ENCODE measurements around the gene SYS1.

The SYS1 gene

GRCh38 chr20:45346291-45346718 is 16.7 kb upstream of the SYS1 start:
- no peak for TF ChIP-seq CTCF (conservative IDR thresholded peaks at IDR 0.05; ENCODE audit: low read length)
- no peak for TF ChIP-seq EZH2phosphoT487 (IDR thresholded peaks at IDR 0.05; ENCODE audit: borderline replicate concordance)
- no peak overlapping the region for H2AFZ ChIP-seq (ENCODE audit: low read length)
- no peaks in the 10 kb centered on the region for H3K36me3 ChIP-seq (ENCODE audit: insufficient read depth, low read length)
- H3K9ac ChIP-seq (ENCODE audit: low read depth, low read length, poor library complexity, severe bottlenecking) = peak overlapping the region; percentile 12
- peak overlapping the region; percentile 57 for H3K4me2 ChIP-seq (ENCODE audit: low read depth, low read length, poor library complexity, severe bottlenecking)
- H3K4me3 ChIP-seq (ENCODE audit: low read length, poor library complexity, severe bottlenecking) = peak overlapping the region; percentile 1
- H3K9me3 ChIP-seq (ENCODE audit: insufficient read depth, low read depth, low read length) = no peaks in the 10 kb centered on the region
- H4K20me1 ChIP-seq (ENCODE audit: insufficient read depth, low read length, poor library complexity, severe bottlenecking) = no peaks in the 10 kb centered on the region
- no peaks in the 10 kb centered on the region for H3K9me2 ChIP-seq (replicated peaks; ENCODE audit: low read depth, low read length)
- H3K4me1 ChIP-seq (ENCODE audit: insufficient read depth, low read length, poor library complexity, severe bottlenecking) = peaks cover 38% of the 10 kb centered on the region
- H3K79me2 ChIP-seq (ENCODE audit: insufficient read depth, low read length) = no peaks in the 10 kb centered on the region
- H3F3A ChIP-seq (ENCODE audit: low read depth) = no peaks in the 10 kb centered on the region
- no peaks in the 10 kb centered on the region for H3K27me3 ChIP-seq (ENCODE audit: insufficient read depth, low read length, poor library complexity, severe bottlenecking)

- H3K9me2 ChIP-seq (replicated peaks; ENCODE audit: low read depth, low read length) = no peaks in the 10 kb centered on the region
- H3K4me2 ChIP-seq (ENCODE audit: low read depth, low read length, poor library complexity, severe bottlenecking) = peak overlapping the region; percentile 57
- TF ChIP-seq CTCF (conservative IDR thresholded peaks at IDR 0.05; ENCODE audit: low read length) (no peak), EZH2phosphoT487 (IDR thresholded peaks at IDR 0.05; ENCODE audit: borderline replicate concordance) (no peak)
- no peaks in the 10 kb centered on the region for H3K27me3 ChIP-seq (ENCODE audit: insufficient read depth, low read length, poor library complexity, severe bottlenecking)
- no peaks in the 10 kb centered on the region for H3K79me2 ChIP-seq (ENCODE audit: insufficient read depth, low read length)
- no peak overlapping the region for H3K9ac ChIP-seq (ENCODE audit: low read depth, low read length, poor library complexity, severe bottlenecking)
- H3K36me3 ChIP-seq (ENCODE audit: insufficient read depth, low read length) = no peaks in the 10 kb centered on the region
- H3K9me3 ChIP-seq (ENCODE audit: insufficient read depth, low read depth, low read length) = no peaks in the 10 kb centered on the region
- H3K4me3 ChIP-seq (ENCODE audit: low read length, poor library complexity, severe bottlenecking) = no peak overlapping the region
- H3K4me1 ChIP-seq (ENCODE audit: insufficient read depth, low read length, poor library complexity, severe bottlenecking) = peaks cover 34% of the 10 kb centered on the region
- H4K20me1 ChIP-seq (ENCODE audit: insufficient read depth, low read length, poor library complexity, severe bottlenecking) = no peaks in the 10 kb centered on the region
- H2AFZ ChIP-seq (ENCODE audit: low read length) = no peak overlapping the region
- no peaks in the 10 kb centered on the region for H3F3A ChIP-seq (ENCODE audit: low read depth)
Observed at GRCh38 chr20:45346851-45347250, 16.1 kb upstream of the SYS1 start.

GRCh38 chr20:45347297-45347935 is 15.5 kb upstream of the SYS1 start:
- no peaks in the 10 kb centered on the region for H3K36me3 ChIP-seq (ENCODE audit: insufficient read depth, low read length)
- H3K4me2 ChIP-seq (ENCODE audit: low read depth, low read length, poor library complexity, severe bottlenecking) = no peak overlapping the region
- no peaks in the 10 kb centered on the region for H4K20me1 ChIP-seq (ENCODE audit: insufficient read depth, low read length, poor library complexity, severe bottlenecking)
- TF ChIP-seq EZH2phosphoT487 (IDR thresholded peaks at IDR 0.05; ENCODE audit: borderline replicate concordance) = no peak
- no peak for TF ChIP-seq CTCF (conservative IDR thresholded peaks at IDR 0.05; ENCODE audit: low read length)
- no peaks in the 10 kb centered on the region for H3K9me2 ChIP-seq (replicated peaks; ENCODE audit: low read depth, low read length)
- H3K9me3 ChIP-seq (ENCODE audit: insufficient read depth, low read depth, low read length) = no peaks in the 10 kb centered on the region
- no peaks in the 10 kb centered on the region for H3F3A ChIP-seq (ENCODE audit: low read depth)
- peaks cover 33% of the 10 kb centered on the region for H3K4me1 ChIP-seq (ENCODE audit: insufficient read depth, low read length, poor library complexity, severe bottlenecking)
- no peak overlapping the region for H3K9ac ChIP-seq (ENCODE audit: low read depth, low read length, poor library complexity, severe bottlenecking)
- H2AFZ ChIP-seq (ENCODE audit: low read length) = no peak overlapping the region
- H3K27me3 ChIP-seq (ENCODE audit: insufficient read depth, low read length, poor library complexity, severe bottlenecking) = no peaks in the 10 kb centered on the region
- no peak overlapping the region for H3K4me3 ChIP-seq (ENCODE audit: low read length, poor library complexity, severe bottlenecking)
- H3K79me2 ChIP-seq (ENCODE audit: insufficient read depth, low read length) = no peaks in the 10 kb centered on the region

Measured in Loucy (cell line).